OCI-LY3 (cell line): ENCODE measurements around the gene HMGB3.

Experiments
- CTCF ChIP-seq: fragments of 200-600, 300-600 bp; sonication (generic); IDR thresholded peaks from 2 replicates; pipeline ENCODE4 v1.5.1; 2014; ENCODE audit warnings: antibody characterized with exemption, low read length, low read depth
- EZH2phosphoT487 ChIP-seq: fragments of 200-600 bp; shearing (Covaris generic); IDR thresholded peaks from 2 replicates; pipeline ENCODE4 v1.6.1; 2018; ENCODE audit warnings: antibody characterized with exemption, mixed run types, low read depth

- TF ChIP-seq EZH2phosphoT487 = no peak
- peak; percentile 23 for TF ChIP-seq CTCF
These were observed 20.9 kb downstream of the HMGB3 start for GRCh38 chrX:151004085-151004484.
